Measurements from ENCODE around the gene ZNF536. TPM values are rescaled to one million over a fixed set of nuclear protein-coding genes. Genes with fewer than 3 reads are reported as not detected.

ZNF536 gene
- not detected in 2 replicates for total RNA-seq

- no peak for DNase-seq (ENCODE audit: low read depth in 2 of 2)
Measured at GRCh38 chr19:30371960-30372824, at the start of gene ZNF536. Gene ZNF536 (plus strand): TSS chr19:30372384. CDS start chr19:30443563, 71,179 bp downstream.

- DNase-seq (ENCODE audit: low read depth in 2 of 2), result no peak
Measured at GRCh38 chr19:30322641-30323320, 49.4 kb upstream of the ZNF536 start.

GRCh38 chr19:30323904-30324303 lies 48.3 kb upstream of the ZNF536 start:
- DNase-seq (ENCODE audit: low read depth in 2 of 2), result no peak

- no peak for DNase-seq (ENCODE audit: low read depth in 2 of 2)
Measured at GRCh38 chr19:30324982-30325381, 47.2 kb upstream of the ZNF536 start.

GRCh38 chr19:30325676-30326392 lies 46.4 kb upstream of the ZNF536 start:
- no peak for DNase-seq (ENCODE audit: low read depth in 2 of 2)

- DNase-seq (ENCODE audit: low read depth in 2 of 2), result no peak
Measured at GRCh38 chr19:30326393-30326710, 45.8 kb upstream of the ZNF536 start.

GRCh38 chr19:30327331-30327730 lies 44.9 kb upstream of the ZNF536 start:
- no peak for DNase-seq (ENCODE audit: low read depth in 2 of 2)

- no peak for DNase-seq (ENCODE audit: low read depth in 2 of 2)
Measured at GRCh38 chr19:30328096-30328495, 44.1 kb upstream of the ZNF536 start.

GRCh38 chr19:30330266-30330665 lies 41.9 kb upstream of the ZNF536 start:
- DNase-seq (ENCODE audit: low read depth in 2 of 2), result no peak

GRCh38 chr19:30332445-30333234 lies 39.5 kb upstream of the ZNF536 start:
- no peak for DNase-seq (ENCODE audit: low read depth in 2 of 2)

GRCh38 chr19:30333291-30334065 lies 38.7 kb upstream of the ZNF536 start:
- DNase-seq (ENCODE audit: low read depth in 2 of 2), result no peak

- no peak for DNase-seq (ENCODE audit: low read depth in 2 of 2)
Measured at GRCh38 chr19:30334841-30335240, 37.3 kb upstream of the ZNF536 start.

GRCh38 chr19:30335306-30335886 lies 36.8 kb upstream of the ZNF536 start:
- no peak for DNase-seq (ENCODE audit: low read depth in 2 of 2)

- no peak for DNase-seq (ENCODE audit: low read depth in 2 of 2)
Measured at GRCh38 chr19:30336290-30336689, 35.9 kb upstream of the ZNF536 start.

GRCh38 chr19:30338041-30338456 lies 34.1 kb upstream of the ZNF536 start:
- no peak for DNase-seq (ENCODE audit: low read depth in 2 of 2)

- DNase-seq (ENCODE audit: low read depth in 2 of 2), result no peak
Measured at GRCh38 chr19:30338878-30339623, 33.1 kb upstream of the ZNF536 start.

GRCh38 chr19:30339624-30340525 lies 32.3 kb upstream of the ZNF536 start:
- DNase-seq (ENCODE audit: low read depth in 2 of 2), result no peak

- no peak for DNase-seq (ENCODE audit: low read depth in 2 of 2)
Measured at GRCh38 chr19:30340771-30341561, 31.2 kb upstream of the ZNF536 start.
